Glutamatergic neuron (in vitro differentiated cells): Measurements from ENCODE around the gene DUOXA2. TPM values are rescaled to one million over a fixed set of nuclear protein-coding genes. Genes with fewer than 3 reads are reported as not detected.
A peak's percentile ranks its signal among the peaks of the same experiment; 100 is the strongest.

Experiments used
- DNase-seq: peaks from one replicate; pipeline ENCODE4 v3.0.0; 2022
- H3K27ac Mint-ChIP-seq: one replicate; pipeline ENCODE4 v1.8.0; 2020; ENCODE audit warnings: mild to moderate bottlenecking, mixed read lengths, inconsistent platforms; ENCODE audit not compliant: unreplicated experiment
- H3K27me3 Mint-ChIP-seq: one replicate; pipeline ENCODE4 v1.8.0; 2020; ENCODE audit warnings: mild to moderate bottlenecking, moderate library complexity, mixed read lengths, inconsistent platforms; ENCODE audit not compliant: unreplicated experiment
- H3K36me3 Mint-ChIP-seq: one replicate; pipeline ENCODE4 v1.8.0; 2020; ENCODE audit warnings: mild to moderate bottlenecking, mixed read lengths, inconsistent platforms; ENCODE audit not compliant: unreplicated experiment
- H3K4me1 Mint-ChIP-seq: one replicate; pipeline ENCODE4 v1.8.0; 2020; ENCODE audit warnings: mild to moderate bottlenecking, low read depth, mixed read lengths, inconsistent platforms; ENCODE audit not compliant: unreplicated experiment
- H3K4me3 Mint-ChIP-seq: one replicate; pipeline ENCODE4 v1.8.0; 2020; ENCODE audit warnings: mild to moderate bottlenecking, mixed read lengths, inconsistent platforms; ENCODE audit not compliant: unreplicated experiment
- H3K9me3 Mint-ChIP-seq: one replicate; pipeline ENCODE4 v1.8.0; 2020; ENCODE audit warnings: mild to moderate bottlenecking, moderate library complexity, mixed read lengths, inconsistent platforms; ENCODE audit not compliant: unreplicated experiment
- CTCF ChIP-seq: fragments of 200-600 bp; sonication (generic); IDR thresholded peaks from one replicate; pipeline ENCODE4 v1.5.0; 2021; ENCODE audit not compliant: partially characterized antibody, unreplicated experiment
- total RNA-seq: library from RNA; stranded (reverse); fragmentation: NEBNext Ultra II Directional; extraction: Animal tissue kit (Norgen Biotek cat#: 25700); gene quantifications from one replicate; pipeline ENCODE4 v1.2.1, GENCODE V29; 2021; ENCODE audit not compliant: unreplicated experiment

DUOXA2 gene
- total RNA-seq, 1 donor from 2014 or later = not detected

- TF ChIP-seq CTCF = no peak
- H3K27ac Mint-ChIP-seq = no peak overlapping the region
- H3K27me3 Mint-ChIP-seq = peaks cover 43% of the 10 kb centered on the region
- peak overlapping the region; percentile 64 for H3K4me3 Mint-ChIP-seq
- no peaks in the 10 kb centered on the region for H3K4me1 Mint-ChIP-seq
- peak; percentile 12 for DNase-seq
- peaks cover 8% of the 10 kb centered on the region for H3K9me3 Mint-ChIP-seq
- H3K36me3 Mint-ChIP-seq = no peaks in the 10 kb centered on the region
Measured at GRCh38 chr15:45117308-45118130, 3.4 kb downstream of the DUOXA2 start.

- Mint-ChIP-seq H3K9me3 (peaks cover 8% of the 10 kb centered on the region), H3K4me3 (peak overlapping the region; percentile 64), H3K27ac (no peak overlapping the region), H3K36me3 (no peaks in the 10 kb centered on the region), H3K4me1 (no peaks in the 10 kb centered on the region), H3K27me3 (peaks cover 40% of the 10 kb centered on the region)
- TF ChIP-seq CTCF = peak; percentile 83
- peak; percentile 90 for DNase-seq
Measured at GRCh38 chr15:45118131-45118588, 4.0 kb downstream of the DUOXA2 start.

- peaks cover 32% of the 10 kb centered on the region for H3K27me3 Mint-ChIP-seq
- H3K4me1 Mint-ChIP-seq = no peaks in the 10 kb centered on the region
- H3K36me3 Mint-ChIP-seq = no peaks in the 10 kb centered on the region
- no peak overlapping the region for H3K4me3 Mint-ChIP-seq
- TF ChIP-seq CTCF = no peak
- DNase-seq = no peak
- H3K27ac Mint-ChIP-seq = no peak overlapping the region
- H3K9me3 Mint-ChIP-seq = peaks cover 7% of the 10 kb centered on the region
Measured at GRCh38 chr15:45118996-45119395, 4.9 kb downstream of the DUOXA2 start.

- Mint-ChIP-seq H3K27me3 (peaks cover 31% of the 10 kb centered on the region), H3K4me3 (no peak overlapping the region), H3K36me3 (no peaks in the 10 kb centered on the region), H3K4me1 (no peaks in the 10 kb centered on the region), H3K27ac (no peak overlapping the region), H3K9me3 (peaks cover 7% of the 10 kb centered on the region)
- TF ChIP-seq CTCF = no peak
- no peak for DNase-seq
Measured at GRCh38 chr15:45120081-45120972, 6.2 kb downstream of the DUOXA2 start.

GRCh38 chr15:45121020-45121419 lies 6.9 kb downstream of the DUOXA2 start:
- H3K27me3 Mint-ChIP-seq = peaks cover 27% of the 10 kb centered on the region
- H3K9me3 Mint-ChIP-seq = peaks cover 3% of the 10 kb centered on the region
- H3K36me3 Mint-ChIP-seq = no peaks in the 10 kb centered on the region
- no peak for DNase-seq
- no peak for TF ChIP-seq CTCF
- no peak overlapping the region for H3K4me3 Mint-ChIP-seq
- no peaks in the 10 kb centered on the region for H3K4me1 Mint-ChIP-seq
- no peak overlapping the region for H3K27ac Mint-ChIP-seq
